GM04503 (cell line): Measurements from ENCODE around the gene PHACTR4.
"Not testable (repeated sequence)": the region's sequence is repeated elsewhere in the genome, so short reads cannot be mapped to it uniquely, and the experiment has no call there.

ENCODE experiments used
- DNase-seq: peaks from one replicate; pipeline ENCODE4 v3.0.0-alpha.2; 2012; ENCODE audit warnings: low read depth

PHACTR4 gene

DNA sequence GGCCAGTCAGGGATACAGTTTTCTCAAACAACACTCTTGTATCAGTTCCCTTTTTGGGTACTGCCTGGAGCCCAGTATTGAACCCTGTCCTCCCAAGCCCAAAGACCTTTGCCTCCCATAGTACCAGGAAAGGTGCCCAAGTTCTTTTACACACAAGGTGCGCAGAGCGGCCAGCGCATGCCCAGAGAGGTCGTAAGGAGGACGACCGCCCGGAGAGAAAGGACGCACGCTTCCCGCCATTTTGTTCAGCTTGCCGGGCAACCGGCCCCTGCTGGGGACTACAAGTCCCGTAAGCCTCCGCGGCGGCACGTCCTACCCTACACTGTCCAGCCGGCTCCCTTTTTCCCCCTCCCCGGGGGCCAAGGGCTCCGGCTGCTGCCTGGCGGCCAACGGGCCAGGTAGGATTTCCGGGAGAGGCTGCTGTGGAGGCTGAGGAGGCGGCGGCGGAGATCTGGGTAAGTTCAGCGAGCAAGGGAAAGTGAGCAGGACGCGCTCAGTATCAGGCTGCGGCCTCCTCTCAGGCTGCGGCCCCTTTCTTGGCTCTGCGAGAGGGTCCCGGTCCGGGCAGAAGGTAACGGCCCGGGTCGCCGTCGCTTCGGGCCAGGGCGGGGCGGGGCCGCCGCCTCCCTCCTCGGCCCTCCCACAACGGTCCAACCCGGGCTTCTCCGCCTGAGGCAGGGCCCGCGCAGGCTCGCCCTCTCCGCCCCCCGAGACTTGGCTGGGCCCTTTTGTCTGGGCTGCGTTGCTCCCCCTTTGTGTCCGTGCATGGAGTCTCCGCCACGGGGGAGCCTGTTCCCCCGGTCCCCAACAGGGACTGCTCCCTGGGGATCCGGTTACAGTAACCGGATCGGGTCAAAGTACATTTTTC is at the start of gene PHACTR4:
PHACTR4 (plus strand) TSS at position 370 of the 868 bp plus-strand sequence. CDS start 37,708 bp downstream, outside the sequence.
- no peak for DNase-seq

DNA sequence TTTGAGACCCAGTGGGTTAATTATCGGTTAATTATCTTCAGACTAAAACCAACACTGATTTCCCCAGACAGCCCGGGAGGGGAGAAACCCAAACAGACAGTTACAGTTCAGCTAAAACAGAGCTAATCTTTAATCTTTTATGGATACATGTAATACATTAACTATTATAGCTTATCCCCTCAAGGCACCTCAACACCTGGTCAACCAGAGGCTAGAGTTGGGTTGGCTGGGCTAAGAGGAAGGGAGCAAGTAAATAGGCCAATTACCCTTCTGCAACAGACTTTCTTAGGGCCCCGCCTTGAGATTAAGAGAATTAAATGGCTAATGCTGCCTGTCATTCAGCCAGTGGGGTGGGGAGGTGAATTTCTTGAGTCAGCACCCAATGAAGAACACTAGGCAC is 47.3 kb upstream of the PHACTR4 start:
- no peak for DNase-seq

DNA sequence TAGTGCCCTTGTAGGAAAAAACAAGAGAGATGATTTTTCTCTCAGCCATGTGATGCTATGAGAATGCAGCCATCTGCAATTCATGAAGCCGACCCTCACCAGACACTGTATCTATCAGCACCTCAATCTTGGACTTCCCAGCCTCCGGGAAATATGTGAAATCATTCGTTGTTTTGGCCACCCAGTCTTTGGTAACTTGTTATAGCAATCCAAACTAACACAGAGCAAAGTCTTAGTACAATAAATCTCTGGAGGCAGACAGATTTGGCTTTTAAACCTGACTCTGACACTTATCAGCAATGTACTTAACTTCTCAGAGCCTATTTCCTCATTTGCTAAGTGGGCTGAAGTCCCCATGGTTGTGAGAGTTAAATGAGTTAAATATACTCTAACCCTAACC is 45.8 kb upstream of the PHACTR4 start:
- no peak for DNase-seq

DNA sequence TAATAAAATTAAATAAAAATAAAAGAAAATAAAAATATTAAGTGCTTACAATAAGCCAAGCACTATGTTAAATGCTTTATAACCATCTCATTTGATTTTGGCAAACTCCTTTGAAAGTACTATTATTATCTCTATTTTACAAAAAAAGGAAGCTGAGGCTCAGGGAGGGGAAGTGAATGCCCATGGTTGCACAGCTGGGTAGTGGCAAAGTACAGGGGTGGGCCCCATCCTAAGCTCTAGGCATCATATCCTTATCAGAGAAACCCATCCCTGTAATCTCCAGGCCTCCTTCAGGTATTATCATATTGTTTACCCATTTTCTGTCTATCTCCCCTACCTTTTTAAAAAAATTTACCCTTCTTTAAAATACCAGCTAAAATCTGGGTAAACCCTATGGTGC is 43.0 kb upstream of the PHACTR4 start:
- DNase-seq, result no peak

DNA sequence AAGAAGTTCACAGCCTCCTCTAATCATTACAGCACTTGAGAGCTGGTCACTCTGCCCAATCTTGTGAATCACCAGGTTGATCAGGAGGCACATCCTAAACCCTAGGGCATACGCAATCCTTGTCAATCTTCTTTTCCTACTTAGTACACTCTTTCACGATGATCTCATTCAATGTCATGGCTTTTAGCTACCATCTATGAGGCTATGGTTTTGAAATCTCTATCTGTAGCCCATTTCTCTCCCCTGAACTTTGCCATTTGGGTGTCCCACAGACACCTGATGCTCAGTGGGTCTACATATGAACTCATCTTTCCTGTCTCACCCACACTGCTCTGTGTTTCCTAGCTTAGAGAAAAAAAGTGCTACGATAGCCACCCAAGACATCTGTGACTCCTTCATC is 42.6 kb upstream of the PHACTR4 start:
- DNase-seq, result no peak

DNA sequence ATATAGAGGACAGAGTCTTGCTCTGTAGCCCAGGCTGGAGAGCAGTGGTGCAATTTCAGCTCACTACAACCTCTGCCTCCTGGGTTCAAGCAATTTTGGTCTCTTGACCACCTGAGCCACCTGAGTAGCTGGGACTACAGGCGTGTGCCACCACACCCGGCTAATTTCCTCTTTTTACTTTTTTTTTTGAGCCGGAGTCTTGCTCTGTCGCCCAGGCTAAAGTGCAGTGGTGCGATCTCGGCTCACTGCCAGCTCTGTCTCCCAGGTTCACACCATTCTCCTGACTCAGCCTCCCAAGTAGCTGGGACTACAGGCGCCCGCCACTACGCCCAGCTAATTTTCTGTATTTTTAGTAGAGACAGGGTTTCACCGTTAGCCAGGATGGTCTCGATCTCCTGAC is 42.1 kb upstream of the PHACTR4 start:
- DNase-seq, result not testable (repeated sequence)

DNA sequence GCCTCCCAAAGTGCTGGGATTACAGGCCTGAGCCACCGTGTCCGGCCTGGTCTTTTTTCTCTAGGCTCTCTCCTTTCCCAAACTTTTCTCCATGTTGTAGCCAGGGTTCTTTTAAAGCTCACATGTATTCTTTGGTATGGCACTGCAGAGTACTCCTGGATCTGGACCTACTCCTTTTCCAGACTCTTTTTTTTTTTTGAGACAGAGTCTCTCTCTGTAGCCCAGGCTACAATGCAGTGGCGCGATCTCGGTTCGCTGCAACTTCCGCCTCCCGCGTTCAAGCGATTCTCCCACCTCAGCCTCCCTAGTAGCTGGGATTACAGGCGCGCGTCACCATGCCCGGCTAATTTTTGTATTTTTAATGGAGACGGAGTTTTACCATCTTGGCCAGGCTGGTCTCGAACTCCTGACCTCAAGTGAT is 41.3 kb upstream of the PHACTR4 start:
- no peak for DNase-seq

DNA sequence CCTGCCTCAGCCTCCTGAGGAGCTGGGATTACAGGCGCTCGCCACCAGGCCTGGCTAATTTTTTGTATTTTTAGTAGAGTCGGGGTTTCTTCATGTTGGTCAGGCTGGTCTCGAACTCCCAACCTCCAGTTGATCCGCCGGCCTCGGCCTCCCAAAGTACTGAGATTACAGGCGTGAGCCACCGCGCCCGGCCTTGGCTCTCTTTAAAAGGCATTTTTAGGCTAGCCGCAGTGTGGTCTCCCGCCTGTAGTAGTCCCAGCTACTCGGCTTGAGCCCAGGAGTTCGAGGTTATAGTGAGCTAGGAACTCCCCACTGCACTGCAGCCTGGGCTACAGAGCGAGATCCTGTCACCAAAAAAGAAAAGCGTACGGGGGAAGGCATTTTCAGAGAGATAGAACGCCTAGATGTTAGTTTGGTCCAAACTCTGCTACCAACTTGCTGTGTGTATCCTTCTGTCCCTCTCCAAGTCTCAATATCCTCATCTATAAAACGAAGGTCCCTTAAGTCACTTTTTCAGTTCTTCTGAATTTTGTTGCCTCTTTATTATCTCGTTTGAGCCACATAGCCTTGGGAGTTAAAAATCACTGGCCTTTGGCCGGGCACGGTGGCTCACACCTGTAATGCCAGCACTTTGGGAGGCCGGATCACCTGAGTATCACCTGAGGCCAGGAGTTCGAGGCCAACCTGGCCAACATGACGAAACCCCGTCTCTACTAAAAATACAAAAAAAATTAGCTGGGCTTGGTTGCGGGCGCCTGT is 40.0 kb upstream of the PHACTR4 start:
- no peak for DNase-seq

DNA sequence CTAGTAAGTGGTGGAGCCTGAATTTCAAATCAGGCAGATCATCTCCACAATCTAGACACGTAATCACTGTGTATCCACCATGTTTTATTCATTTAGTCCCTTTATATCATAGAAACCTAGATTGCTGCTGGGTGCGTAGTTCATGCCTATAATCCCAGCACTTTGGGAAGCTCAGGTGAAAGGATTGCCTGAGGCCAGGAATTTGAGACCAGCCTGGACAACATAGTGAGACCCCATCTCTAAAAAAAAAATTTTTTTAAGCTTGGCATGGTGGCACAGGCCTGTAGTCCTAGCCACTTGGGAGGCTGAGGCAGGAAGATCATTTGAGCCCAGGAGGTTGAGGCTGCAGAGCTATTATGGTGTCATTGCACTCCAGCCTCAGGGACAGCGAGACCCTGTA is 30.6 kb upstream of the PHACTR4 start:
- no peak for DNase-seq

DNA sequence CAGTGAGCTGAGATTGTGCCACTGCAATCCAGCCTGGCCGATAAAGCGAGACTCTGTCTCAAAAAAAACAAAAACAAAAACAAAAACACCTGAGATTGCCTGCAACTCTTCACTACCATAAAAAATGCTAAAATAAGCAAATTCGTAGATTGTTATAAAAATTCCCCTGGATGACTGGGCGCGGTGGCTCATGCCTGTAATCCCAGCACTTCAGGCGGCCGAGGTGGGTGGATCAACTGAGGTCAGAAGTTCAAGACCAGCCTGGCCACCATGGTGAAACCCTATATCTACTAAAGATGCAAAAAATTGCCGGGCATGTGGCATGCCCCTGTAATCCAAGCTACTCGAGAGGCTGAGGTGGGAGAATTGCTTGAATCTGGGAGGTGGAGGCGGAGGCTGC is 30.0 kb upstream of the PHACTR4 start:
- no peak for DNase-seq

DNA sequence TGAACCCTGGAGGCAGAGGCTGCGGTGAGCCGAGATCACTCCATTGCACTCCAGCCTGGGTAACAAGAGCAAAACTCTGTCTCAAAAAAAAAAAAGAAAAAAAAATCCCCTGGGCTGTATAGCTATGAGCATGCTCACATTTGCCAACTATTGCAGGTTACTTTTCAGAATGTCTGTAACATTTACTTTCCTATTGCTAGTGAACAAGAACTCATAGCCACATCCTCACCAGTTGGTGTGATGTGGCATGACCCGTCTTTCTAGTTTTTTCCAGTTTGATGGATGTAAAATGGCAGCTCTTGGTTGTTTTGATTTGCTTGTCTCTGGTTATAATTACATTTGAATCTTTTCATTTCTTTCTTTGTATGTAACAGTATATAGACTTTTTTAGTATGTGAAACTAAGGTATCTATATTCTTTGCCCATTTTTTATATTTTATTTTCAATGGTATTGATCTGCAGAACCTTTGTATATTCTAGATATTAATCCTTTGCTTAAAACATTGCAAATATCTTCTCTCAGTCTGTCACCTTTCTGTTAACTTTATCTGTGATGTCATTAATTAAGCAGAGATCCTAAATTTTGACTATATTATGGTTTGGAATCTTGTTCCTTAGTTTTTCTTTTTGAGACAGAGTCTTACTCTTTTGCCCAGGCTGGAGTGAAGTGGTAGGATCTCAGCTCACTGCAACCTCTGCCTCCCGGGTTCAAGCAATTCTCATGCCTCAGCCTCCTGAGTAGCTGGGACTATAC is 29.1 kb upstream of the PHACTR4 start:
- DNase-seq, result no peak

DNA sequence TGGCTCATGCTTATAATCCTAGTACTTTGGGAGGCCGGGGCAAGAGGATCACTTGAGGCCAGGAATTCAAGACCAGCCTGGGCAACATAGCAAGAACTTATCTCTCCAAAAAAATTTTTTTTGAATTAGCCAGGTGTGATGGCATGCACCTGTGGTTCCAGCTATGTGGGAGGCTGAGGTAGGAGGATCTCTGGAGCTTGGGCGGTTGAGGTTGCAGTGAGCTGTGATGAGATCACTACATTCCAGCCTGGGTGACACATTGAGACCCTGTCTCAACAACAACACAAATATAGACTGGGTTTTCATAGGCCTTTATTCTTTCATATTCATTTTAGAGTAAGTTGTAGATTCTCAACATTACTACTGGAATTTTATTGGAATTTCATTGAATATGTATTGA is 27.9 kb upstream of the PHACTR4 start:
- DNase-seq, result no peak

DNA sequence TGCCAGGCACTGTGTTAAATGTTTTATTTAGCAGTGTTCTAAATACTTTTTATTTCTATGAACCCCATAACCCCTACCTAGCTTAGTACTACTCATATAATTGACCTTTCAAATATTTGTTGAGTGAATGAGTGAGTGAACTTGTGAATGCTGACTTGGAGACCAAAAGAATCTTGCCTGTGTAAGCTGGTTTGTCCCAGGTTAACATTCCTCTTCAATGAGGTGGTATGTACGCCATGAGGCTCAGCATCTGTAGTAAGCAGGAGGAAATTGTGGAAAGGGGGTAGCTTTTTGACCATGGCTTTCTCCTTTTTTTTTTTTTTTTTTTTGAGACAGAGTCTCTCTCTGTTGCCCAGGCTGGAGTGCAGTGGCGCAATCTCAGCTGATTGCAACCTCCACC is 26.1 kb upstream of the PHACTR4 start:
- no peak for DNase-seq

DNA sequence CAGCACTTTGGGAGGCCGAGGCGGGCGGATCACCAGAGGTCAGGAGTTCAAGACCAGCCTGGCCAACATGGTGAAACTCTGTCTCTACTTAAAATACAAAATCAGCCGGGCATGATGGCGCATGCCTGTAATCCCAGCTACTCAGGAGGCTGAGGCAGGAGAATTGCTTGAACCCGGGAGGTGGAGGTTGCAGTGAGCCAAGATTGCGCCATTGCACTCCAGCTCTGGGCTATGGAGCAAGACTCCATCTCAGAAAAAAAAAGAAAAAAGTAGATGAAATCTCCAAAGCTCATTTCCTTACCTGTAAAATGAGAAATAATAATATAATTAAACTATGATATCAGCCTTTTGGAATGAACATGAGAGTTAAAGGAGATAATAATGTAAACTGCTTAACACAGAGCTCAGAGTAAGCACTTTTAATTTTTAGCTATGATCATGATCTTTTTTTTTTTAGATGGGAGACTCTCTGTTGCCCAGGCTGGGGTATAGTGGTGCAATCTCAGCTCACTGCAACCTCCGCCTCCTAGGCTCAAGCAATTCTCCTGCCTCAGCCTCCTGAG is 16.2 kb upstream of the PHACTR4 start:
- DNase-seq, result not testable (repeated sequence)

DNA sequence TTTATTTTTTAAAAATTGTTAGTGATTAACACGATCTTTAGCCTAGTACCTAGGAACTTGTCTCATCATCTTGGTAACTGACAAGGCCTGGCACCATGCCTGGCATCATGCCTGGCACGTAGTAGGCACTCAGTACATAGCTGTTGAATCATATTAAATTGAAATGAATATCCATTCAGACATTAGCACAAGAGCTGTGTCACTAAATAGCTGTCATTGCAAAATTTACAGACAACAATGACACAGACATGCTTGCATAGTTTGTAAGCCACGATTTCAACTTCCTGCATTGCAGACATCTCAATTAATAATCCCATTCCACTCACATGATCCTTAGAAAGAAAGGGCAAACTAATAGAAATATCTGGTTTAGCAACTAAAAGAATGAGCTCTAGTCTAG is 15.4 kb upstream of the PHACTR4 start:
- DNase-seq, result no peak

DNA sequence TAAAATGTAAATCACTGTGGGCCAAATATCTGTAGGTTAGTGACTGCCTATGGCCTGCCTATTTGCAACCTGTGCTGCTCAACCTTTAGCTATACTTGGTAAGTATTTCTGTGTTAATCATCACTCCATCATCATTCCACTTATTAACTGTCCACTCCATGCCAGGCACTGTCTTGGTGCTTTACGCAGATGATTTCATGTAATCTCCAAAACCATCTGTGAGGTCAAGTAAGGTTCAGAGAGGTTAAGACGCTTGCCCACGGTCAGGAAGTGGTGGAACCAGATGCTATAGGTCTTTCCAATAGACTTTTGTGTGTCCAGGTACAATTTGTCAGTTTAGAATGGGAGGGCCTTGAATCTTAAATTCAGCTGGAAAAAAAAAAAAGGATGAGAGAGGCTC is 10.8 kb upstream of the PHACTR4 start:
- DNase-seq, result no peak

DNA sequence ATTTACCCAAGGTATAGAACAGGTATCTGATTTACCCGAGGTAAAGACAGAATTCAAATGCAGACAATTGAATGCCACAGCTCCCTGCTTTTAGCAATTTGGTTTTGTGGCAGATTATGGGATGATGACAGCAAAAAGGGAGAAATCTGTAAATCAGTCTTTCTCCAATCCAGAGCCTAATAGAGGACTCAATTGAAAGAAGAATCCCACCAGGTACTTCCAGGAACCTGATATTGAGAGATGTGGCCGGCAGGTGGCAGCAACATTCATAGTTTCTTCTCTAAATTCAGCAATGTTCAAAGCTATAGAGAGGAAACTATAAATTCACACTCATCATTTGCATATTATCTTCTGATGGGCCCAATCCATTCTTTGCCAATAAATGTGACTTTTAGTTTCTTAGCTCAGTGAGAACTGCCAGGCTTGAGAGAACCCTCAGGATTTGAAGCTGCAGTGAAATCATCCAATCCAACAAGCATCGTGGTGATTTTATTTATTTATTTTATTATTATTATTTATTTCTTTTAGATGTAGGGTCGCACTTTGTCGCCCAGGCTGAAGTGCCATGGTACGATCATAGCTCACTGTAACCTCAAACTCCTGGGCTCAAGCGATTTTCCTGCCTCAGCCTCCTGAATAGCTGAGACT is 9.8 kb upstream of the PHACTR4 start:
- DNase-seq, result no peak

DNA sequence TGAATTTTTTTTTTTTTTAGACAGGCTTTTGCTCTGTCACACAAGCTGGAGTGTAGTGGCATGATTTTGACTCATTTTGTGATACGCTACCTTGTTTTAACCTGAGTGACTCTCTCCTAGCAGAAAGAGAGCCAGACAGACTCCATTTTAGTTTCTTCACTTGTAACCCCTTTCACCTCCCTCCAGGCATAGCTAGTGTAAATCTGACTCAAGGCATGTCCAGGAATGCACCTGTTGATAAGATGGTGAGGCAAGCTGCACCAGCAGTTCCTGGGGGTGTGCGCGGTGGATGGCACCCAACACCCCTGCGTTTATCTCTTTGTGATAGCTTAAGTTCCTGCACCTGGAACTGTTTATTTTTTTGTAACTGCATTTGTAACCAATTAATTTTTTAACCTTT is 4.7 kb upstream of the PHACTR4 start:
- DNase-seq, result no peak

DNA sequence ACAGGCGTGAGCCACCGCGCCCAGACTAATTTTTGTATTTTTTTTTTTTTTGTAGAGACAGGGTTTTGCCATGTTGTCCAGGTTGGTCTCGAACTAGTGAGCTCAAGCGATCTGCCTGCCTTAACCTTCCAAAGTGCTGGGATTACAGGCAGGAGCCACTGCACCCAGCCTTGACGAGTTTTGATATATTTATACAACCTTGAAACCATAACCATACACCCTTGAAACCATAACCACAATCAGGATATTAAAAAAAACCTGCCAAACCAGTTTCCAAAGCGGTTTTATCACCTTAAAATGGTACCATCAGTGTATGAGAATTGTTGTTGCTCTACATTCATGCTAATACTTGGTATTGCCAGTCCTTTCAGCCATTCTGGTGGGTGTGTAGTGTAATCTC is 3.7 kb upstream of the PHACTR4 start:
- no peak for DNase-seq

DNA sequence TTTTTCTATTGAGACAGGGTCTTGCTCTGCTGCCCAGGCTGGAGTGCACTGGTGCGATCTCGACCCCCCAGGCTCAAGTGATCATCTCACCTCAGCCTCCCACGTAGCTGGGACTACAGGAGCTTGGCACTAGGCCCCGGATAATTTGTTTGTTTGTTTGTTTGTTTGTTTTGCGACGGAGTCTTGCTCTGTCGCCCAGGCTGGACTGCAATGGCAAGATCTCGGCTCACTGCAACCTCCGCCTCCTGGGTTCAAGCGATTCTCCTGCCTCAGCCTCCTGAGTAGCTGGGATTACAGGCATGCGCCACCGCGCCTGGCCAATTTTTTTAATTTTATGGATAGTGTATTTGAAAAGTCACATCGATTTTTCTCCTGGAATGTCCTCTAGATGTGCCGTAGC is 932 bp upstream of the PHACTR4 start:
- DNase-seq, result not testable (repeated sequence)

DNA sequence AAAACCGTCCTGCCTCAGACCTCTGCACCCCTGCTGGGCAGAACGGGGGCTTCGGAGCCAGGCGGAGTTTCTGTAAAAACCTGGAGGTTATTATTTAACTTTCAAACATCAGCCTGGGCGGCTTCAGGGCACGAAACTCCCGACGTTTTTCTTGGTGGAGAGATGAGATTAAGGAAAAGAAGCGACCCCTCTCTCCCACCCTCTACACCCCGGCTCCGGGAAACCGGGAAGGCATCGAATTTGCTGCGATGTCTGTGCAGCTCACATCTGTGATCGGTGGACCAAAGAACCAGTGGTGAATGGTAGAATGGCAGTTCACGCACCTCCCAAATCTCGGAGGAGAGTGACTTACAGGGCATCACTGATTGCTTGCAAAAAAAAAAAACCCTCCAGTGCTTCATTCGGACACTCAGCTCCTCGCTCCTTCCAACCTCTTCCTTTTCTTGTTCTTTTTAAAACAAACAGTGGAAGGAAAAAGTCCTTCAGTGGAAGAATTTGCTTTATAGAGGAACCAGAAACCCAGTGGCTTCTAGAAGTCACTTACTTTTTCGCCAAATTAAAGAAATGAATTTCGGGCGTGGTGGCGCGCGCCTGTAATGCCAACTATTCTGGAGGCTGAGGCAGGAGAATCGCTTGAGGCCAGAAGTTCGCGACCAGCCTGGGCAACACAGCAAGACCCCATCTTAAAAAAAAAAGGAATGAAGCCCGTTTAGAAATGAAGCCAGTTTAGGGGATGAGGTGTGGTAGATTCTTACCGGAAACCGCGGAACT is 884 bp downstream of the PHACTR4 start:
- DNase-seq, result no peak
